ENCODE data around the gene KLHL1. TPM values are rescaled to one million over a fixed set of nuclear protein-coding genes. Genes with fewer than 3 reads are reported as not detected.

KLHL1 gene
- total RNA-seq, 4 donors from 2014 or later: not detected

- Histone ChIP-seq H3K27me3 (no peaks in the 10 kb centered on the region), H3K36me3 (no peaks in the 10 kb centered on the region), H3K4me3 (no peak overlapping the region), H3K9me3 (no peaks in the 10 kb centered on the region), H3K27ac (no peak overlapping the region), H3K4me1 (no peaks in the 10 kb centered on the region)
- DNase-seq (no peak), ATAC-seq (no peak)
- in situ Hi-C loops (cut with MboI; ENCODE audit: low sequenced_read_pairs in 4 of 4) (no loop called here), intact Hi-C loops (cut with DNase I; ENCODE audit: low total_unique reads) (no loop called here)
- TF ChIP-seq CTCF (IDR thresholded peaks at IDR 0.05 in 4 of 5, conservative IDR thresholded peaks at IDR 0.05 in 1 of 5): no peak
- TF ChIP-seq POLR2A (IDR thresholded peaks at IDR 0.05): no peak
Measured at GRCh38 chr13:70090036-70090723, 18.1 kb downstream of the KLHL1 start.

GRCh38 chr13:70088926-70089325, 19.3 kb downstream of the KLHL1 start:
- intact Hi-C loops (cut with DNase I; ENCODE audit: low total_unique reads) (no loop called here), in situ Hi-C loops (cut with MboI; ENCODE audit: low sequenced_read_pairs in 4 of 4) (no loop called here)

GRCh38 chr13:70087247-70087646, 21.0 kb downstream of the KLHL1 start:
- Histone ChIP-seq H3K4me1 (no peaks in the 10 kb centered on the region), H3K36me3 (no peaks in the 10 kb centered on the region), H3K9me3 (no peaks in the 10 kb centered on the region), H3K27ac (no peak overlapping the region), H3K4me3 (no peak overlapping the region), H3K27me3 (no peaks in the 10 kb centered on the region)
- in situ Hi-C loops (cut with MboI; ENCODE audit: low sequenced_read_pairs in 4 of 4): no loop called here
- ATAC-seq (no peak), DNase-seq (no peak)
- no peak for TF ChIP-seq POLR2A (IDR thresholded peaks at IDR 0.05)
- TF ChIP-seq CTCF (IDR thresholded peaks at IDR 0.05 in 4 of 5, conservative IDR thresholded peaks at IDR 0.05 in 1 of 5): no peak
- intact Hi-C loops (cut with DNase I; ENCODE audit: low total_unique reads): no loop called here

More at GRCh38 chr13:70088926-70089325, 19.3 kb downstream of the KLHL1 start:
- Histone ChIP-seq H3K4me1 (no peaks in the 10 kb centered on the region), H3K36me3 (no peaks in the 10 kb centered on the region), H3K4me3 (no peak overlapping the region), H3K9me3 (no peaks in the 10 kb centered on the region), H3K27ac (no peak overlapping the region), H3K27me3 (no peaks in the 10 kb centered on the region)
- DNase-seq (no peak), ATAC-seq (no peak)
- TF ChIP-seq CTCF (IDR thresholded peaks at IDR 0.05 in 4 of 5, conservative IDR thresholded peaks at IDR 0.05 in 1 of 5) (no peak), POLR2A (IDR thresholded peaks at IDR 0.05) (no peak)

GRCh38 chr13:70080012-70080411, 28.2 kb downstream of the KLHL1 start:
- no peaks in the 10 kb centered on the region for H3K9me3 ChIP-seq
- intact Hi-C loops (cut with DNase I; ENCODE audit: low total_unique reads): no loop called here
- no peaks in the 10 kb centered on the region for H3K4me1 ChIP-seq
- H3K27me3 ChIP-seq: no peaks in the 10 kb centered on the region
- no peaks in the 10 kb centered on the region for H3K36me3 ChIP-seq
- ATAC-seq: no peak
- TF ChIP-seq CTCF (IDR thresholded peaks at IDR 0.05 in 4 of 5, conservative IDR thresholded peaks at IDR 0.05 in 1 of 5): no peak
- TF ChIP-seq POLR2A (IDR thresholded peaks at IDR 0.05): no peak
- no peak overlapping the region for H3K4me3 ChIP-seq
- no peak overlapping the region for H3K27ac ChIP-seq
- in situ Hi-C loops (cut with MboI; ENCODE audit: low sequenced_read_pairs in 4 of 4): no loop called here
- no peak for DNase-seq

- TF ChIP-seq CTCF (IDR thresholded peaks at IDR 0.05 in 4 of 5, conservative IDR thresholded peaks at IDR 0.05 in 1 of 5) (no peak), POLR2A (IDR thresholded peaks at IDR 0.05) (no peak)
- intact Hi-C loops (cut with DNase I; ENCODE audit: low total_unique reads): no loop called here
- no peaks in the 10 kb centered on the region for H3K27me3 ChIP-seq
- H3K9me3 ChIP-seq: no peaks in the 10 kb centered on the region
- DNase-seq: no peak
- H3K36me3 ChIP-seq: no peaks in the 10 kb centered on the region
- no peak overlapping the region for H3K4me3 ChIP-seq
- ATAC-seq: no peak
- no peak overlapping the region for H3K27ac ChIP-seq
- no peaks in the 10 kb centered on the region for H3K4me1 ChIP-seq
- in situ Hi-C loops (cut with MboI; ENCODE audit: low sequenced_read_pairs in 4 of 4): no loop called here
Measured at GRCh38 chr13:70054572-70054971, 53.7 kb downstream of the KLHL1 start.
